Kidney epithelial cell (primary cell): Measurements from ENCODE around the gene LCK. TPM values are rescaled to one million over a fixed set of nuclear protein-coding genes. Genes with fewer than 3 reads are reported as not detected.

Experiments used
- DNase-seq: peaks from one replicate; pipeline ENCODE4 v3.0.0-alpha.2; 2010; ENCODE audit warnings: low read depth
- H3K27me3 ChIP-seq: 2 replicates; pipeline ENCODE4 v1.6.0; 2011; ENCODE audit warnings: low read length; ENCODE audit not compliant: control insufficient read depth, insufficient read depth
- H3K36me3 ChIP-seq: 2 replicates; pipeline ENCODE4 v1.5.1; 2011; ENCODE audit warnings: low read length; ENCODE audit not compliant: control insufficient read depth, insufficient read depth
- H3K4me3 ChIP-seq: 2 replicates; pipeline ENCODE4 v1.5.1; 2011; ENCODE audit warnings: low read depth, mild to moderate bottlenecking, control low read depth, low read length
- CTCF ChIP-seq: IDR thresholded peaks from 2 replicates; pipeline ENCODE4 v1.5.1; 2011; ENCODE audit warnings: mild to moderate bottlenecking, moderate library complexity, low read length, control low read depth, inconsistent platforms; ENCODE audit not compliant: insufficient read depth, poor library complexity, severe bottlenecking
- total RNA-seq: library from RNA; depleted of rRNA; stranded (reverse); fragments of >200 nt; gene quantifications from 2 replicates; pipeline ENCODE4 v1.2.3, GENCODE V29; 2015

The LCK gene
- total RNA-seq, 1 donor from 2014 or later, result 6.2 TPM

- DNase-seq, result no peak
- H3K27me3 ChIP-seq, result no peaks in the 10 kb centered on the region
- TF ChIP-seq CTCF, result no peak
- peak within 1 kb of the TSS; percentile 93 for H3K4me3 ChIP-seq
- H3K36me3 ChIP-seq, result peaks cover 1% of the 10 kb centered on the region
These were observed 28.9 kb upstream of the LCK start, which contains the start of the genes EIF3I and TMEM234 for GRCh38 chr1:32221980-32222755. Gene EIF3I (plus strand): TSS chr1:32222407. CDS start chr1:32222442, 35 bp downstream. Gene TMEM234 (minus strand): TSS chr1:32222353. CDS start chr1:32222322, 31 bp downstream.

DNA sequence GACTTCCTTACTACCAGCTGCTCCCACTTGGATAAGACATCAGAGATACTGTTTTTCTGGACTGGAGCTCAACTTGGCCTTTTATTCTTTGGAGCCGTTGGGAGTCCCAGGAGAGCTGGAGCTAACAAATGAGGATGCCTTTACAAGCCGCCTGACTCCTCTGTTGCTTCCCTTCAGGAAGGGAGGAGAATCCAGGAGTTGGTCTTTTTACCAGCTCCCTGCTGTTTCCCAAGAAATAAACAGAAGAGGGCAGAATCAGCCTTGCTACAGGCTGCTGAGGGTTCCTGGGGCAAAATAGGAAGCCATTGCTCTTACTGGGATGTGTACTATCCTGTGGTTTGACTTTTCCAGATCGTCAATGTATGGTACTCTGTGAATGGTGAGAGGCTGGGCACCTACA is 27.4 kb upstream of the LCK start:
- no peak for DNase-seq
- no peak for TF ChIP-seq CTCF
- Histone ChIP-seq H3K36me3 (peaks cover 3% of the 10 kb centered on the region), H3K4me3 (no peak overlapping the region), H3K27me3 (no peaks in the 10 kb centered on the region)

DNA sequence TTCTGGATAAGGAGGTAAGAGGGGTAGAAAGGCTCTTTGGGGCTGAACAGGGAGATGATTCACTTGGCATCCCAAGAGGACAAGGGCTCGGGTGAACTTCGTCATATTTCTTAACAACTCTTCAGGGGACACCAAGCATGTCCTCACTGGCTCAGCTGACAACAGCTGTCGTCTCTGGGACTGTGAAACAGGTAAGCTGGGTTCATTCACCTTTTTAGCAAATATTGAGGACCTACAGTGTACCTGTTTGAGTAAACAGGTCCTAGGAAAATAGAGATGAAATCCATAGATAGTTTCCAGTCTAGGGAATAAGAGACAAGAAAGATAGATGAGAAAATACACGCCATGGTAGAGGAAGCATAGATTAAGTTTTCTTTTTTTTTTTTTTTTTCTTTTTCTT is 26.8 kb upstream of the LCK start:
- Histone ChIP-seq H3K36me3 (peaks cover 3% of the 10 kb centered on the region), H3K27me3 (no peaks in the 10 kb centered on the region), H3K4me3 (no peak overlapping the region)
- no peak for TF ChIP-seq CTCF
- DNase-seq, result no peak

- TF ChIP-seq CTCF, result no peak
- Histone ChIP-seq H3K4me3 (no peak overlapping the region), H3K27me3 (no peaks in the 10 kb centered on the region), H3K36me3 (peaks cover 2% of the 10 kb centered on the region)
- DNase-seq, result no peak
These were observed 22.3 kb upstream of the LCK start for GRCh38 chr1:32228771-32229170.

DNA sequence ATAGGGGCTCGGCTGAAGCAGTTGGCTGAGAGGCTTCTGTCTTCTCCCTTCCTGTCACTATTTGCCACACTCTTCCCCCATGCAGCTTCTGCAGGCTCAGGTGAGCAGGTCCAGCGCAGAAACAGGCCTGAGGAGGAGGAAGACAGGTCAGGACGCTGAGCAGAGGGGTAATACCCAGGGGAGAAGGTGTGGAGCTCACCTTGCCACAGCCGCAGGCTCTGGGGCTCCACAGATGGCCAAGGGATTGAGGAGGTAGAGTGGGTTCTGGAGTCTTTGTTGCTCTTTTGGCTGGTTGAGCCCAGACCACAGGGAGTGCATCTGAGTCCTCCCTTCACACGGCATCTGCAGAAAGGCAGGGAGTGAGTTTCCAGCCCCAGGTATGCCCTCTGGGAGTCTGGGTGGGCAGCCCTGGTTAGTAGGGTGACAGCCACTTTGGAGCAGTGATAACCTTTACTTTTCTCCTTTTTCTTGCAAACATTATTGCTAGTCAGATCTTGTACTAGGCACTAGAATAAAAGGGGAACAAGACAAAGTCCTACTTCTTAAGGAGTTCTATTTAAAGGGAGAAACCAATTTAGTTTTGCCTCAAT is 19.1 kb upstream of the LCK start:
- H3K4me3 ChIP-seq, result no peak overlapping the region
- H3K36me3 ChIP-seq, result peaks cover 3% of the 10 kb centered on the region
- TF ChIP-seq CTCF, result no peak
- no peaks in the 10 kb centered on the region for H3K27me3 ChIP-seq
- DNase-seq, result no peak
